Adrenal gland (tissue), 5 donors: ENCODE measurements around the gene CHD2.

Experiments used
- CTCF ChIP-seq, 6 experiments: fragments of 450-650 bp in 4 of 6; fragments of 200-600 bp in 2 of 6; sonication (generic) in 1 of 6; IDR thresholded peaks; 1 replicate in 5 of 6; 2 replicates in 1 of 6; pipeline versions ENCODE4 v1.5.1 to v1.8.0; 2016 to 2021; ENCODE audit warnings: antibody characterized with exemption in 6 of 6, mild to moderate bottlenecking in 2 of 6, moderate library complexity in 1 of 6
- POLR2A ChIP-seq, 2 donors: fragments of 450-650 bp; IDR thresholded peaks; one replicate each; pipeline ENCODE4 v1.6.1; 2017; ENCODE audit warnings: antibody characterized with exemption in 2 of 2, mild to moderate bottlenecking in 2 of 2, moderate library complexity in 1 of 2
- donor health status: DM: no; HTN: no; CAD: no.

GRCh38 chr15:93063796-93064690 is 163.9 kb downstream of the CHD2 start:
- TF ChIP-seq CTCF (IDR thresholded peaks at IDR 0.05) (no peak), POLR2A (IDR thresholded peaks at IDR 0.05) (no peak)
